Liver (tissue), 9 donors: ENCODE data around the gene TTC28. TPM values are rescaled to one million over a fixed set of nuclear protein-coding genes. Genes with fewer than 3 reads are reported as not detected.

Source experiments
- DNase-seq: peaks from one replicate; pipeline ENCODE4 v3.0.0-alpha.2; 2017; ENCODE audit warnings: low spot score
- H3K27ac ChIP-seq, 2 donors: one replicate each; pipeline ENCODE4 v1.7.0; 2013; ENCODE audit warnings: inconsistent platforms in 2 of 2, low read length in 2 of 2, control low read depth in 1 of 2, low read depth in 1 of 2, mild to moderate bottlenecking in 1 of 2
- H3K27me3 ChIP-seq, 4 donors: one replicate each; pipeline versions ENCODE4 v1.6.1 to v1.7.0; 2013; ENCODE audit warnings: low read length in 3 of 4, inconsistent platforms in 1 of 4, mild to moderate bottlenecking in 1 of 4, moderate library complexity in 1 of 4; ENCODE audit not compliant: control insufficient read depth in 4 of 4, insufficient read depth in 4 of 4
- H3K36me3 ChIP-seq, 4 donors: one replicate each; pipeline versions ENCODE4 v1.6.1 to v1.7.0; 2013; ENCODE audit warnings: low read length in 3 of 4, mild to moderate bottlenecking in 3 of 4, low read depth in 1 of 4, moderate library complexity in 1 of 4; ENCODE audit not compliant: control insufficient read depth in 4 of 4, insufficient read depth in 3 of 4
- H3K4me1 ChIP-seq, 4 donors: one replicate each; pipeline versions ENCODE4 v1.6.1 to v1.7.0; 2013; ENCODE audit warnings: low read length in 3 of 4, mild to moderate bottlenecking in 3 of 4, moderate library complexity in 1 of 4; ENCODE audit not compliant: control insufficient read depth in 4 of 4, insufficient read depth in 4 of 4
- H3K4me3 ChIP-seq, 3 donors: one replicate each; pipeline versions ENCODE4 v1.6.1 to v1.7.0; 2013; ENCODE audit warnings: low read length in 3 of 3, control low read depth in 1 of 3, low read depth in 1 of 3, mild to moderate bottlenecking in 1 of 3
- H3K9ac ChIP-seq, 2 donors: one replicate each; pipeline ENCODE4 v1.7.0; 2013; ENCODE audit warnings: low read length in 2 of 2, mild to moderate bottlenecking in 2 of 2, moderate library complexity in 2 of 2, control low read depth in 1 of 2, low read depth in 1 of 2
- H3K9me3 ChIP-seq, 4 donors: one replicate each; pipeline versions ENCODE4 v1.6.1 to v1.7.0; 2013; ENCODE audit warnings: low read length in 3 of 4; ENCODE audit not compliant: control insufficient read depth in 4 of 4
- EGR1 ChIP-seq, 2 donors: IDR thresholded peaks; 2 replicates each; pipeline ENCODE4 v1.6.1; 2016 to 2018; ENCODE audit warnings: antibody characterized with exemption in 2 of 2, low read depth in 2 of 2
- FOXA1 ChIP-seq: IDR thresholded peaks from 2 replicates; pipeline ENCODE4 v1.6.1; 2016; ENCODE audit warnings: antibody characterized with exemption
- FOXA2 ChIP-seq: IDR thresholded peaks from 2 replicates; pipeline ENCODE4 v1.6.1; 2016; ENCODE audit warnings: antibody characterized with exemption
- GABPA ChIP-seq, 2 donors: IDR thresholded peaks in 1 of 2; conservative IDR thresholded peaks in 1 of 2; 2 replicates each; pipeline ENCODE4 v1.6.1; 2016; ENCODE audit warnings: antibody characterized with exemption in 2 of 2, mild to moderate bottlenecking in 1 of 2, moderate library complexity in 1 of 2
- HNF4A ChIP-seq, 2 donors: conservative IDR thresholded peaks; 2 replicates each; pipeline ENCODE4 v1.6.1; 2016; ENCODE audit warnings: antibody characterized with exemption in 2 of 2, mild to moderate bottlenecking in 2 of 2
- HNF4G ChIP-seq: IDR thresholded peaks from 2 replicates; pipeline ENCODE4 v1.6.1; 2016; ENCODE audit warnings: antibody characterized with exemption
- JUND ChIP-seq, 2 donors: IDR thresholded peaks; 2 replicates each; pipeline ENCODE4 v1.6.1; 2016; ENCODE audit warnings: antibody characterized with exemption in 2 of 2
- NR2F2 ChIP-seq: IDR thresholded peaks from 2 replicates; pipeline ENCODE4 v1.6.1; 2016; ENCODE audit warnings: antibody characterized with exemption
- RXRA ChIP-seq, 2 donors: IDR thresholded peaks; 2 replicates each; pipeline ENCODE4 v1.6.1; 2017 to 2018; ENCODE audit warnings: antibody characterized with exemption in 2 of 2, mild to moderate bottlenecking in 1 of 2
- SP1 ChIP-seq: IDR thresholded peaks from 2 replicates; pipeline ENCODE4 v1.6.1; 2018; ENCODE audit warnings: antibody characterized with exemption, mild to moderate bottlenecking
- YY1 ChIP-seq: IDR thresholded peaks from 2 replicates; pipeline ENCODE4 v1.6.1; 2016; ENCODE audit warnings: antibody characterized with exemption, mild to moderate bottlenecking
- ZBTB33 ChIP-seq: IDR thresholded peaks from 2 replicates; pipeline ENCODE4 v1.6.1; 2016; ENCODE audit warnings: antibody characterized with exemption
- WGBS: extraction: QIAGEN DNeasy Blood & Tissue Kit; methylation state at CpG from one replicate; pipeline ENCODE4 v1.1.7; 2013; 5-methylcytosine and 5-hydroxymethylcytosine counted together
- polyA plus RNA-seq, 2 donors: library from polyadenylated mRNA; stranded (reverse) in 1 of 2; unstranded in 1 of 2; fragments of 200-250 nt in 1 of 2; fragments of >200 nt in 1 of 2; fragmentation: Nextera tagmentation in 1 of 2; extraction: Ambion mirVana in 1 of 2; gene quantifications; one replicate each; pipeline versions ENCODE4 v1.2.1 to v1.2.3, GENCODE V29; 2013 to 2015
- total RNA-seq, 2 donors: library from RNA; depleted of rRNA; stranded (reverse); fragments of >200 nt; gene quantifications; one replicate each; pipeline ENCODE4 v1.2.3, GENCODE V29; 2014
- TF ChIP-seq, protein P1 (sequence below): IDR thresholded peaks from 2 replicates; pipeline ENCODE4 v1.6.1; 2016; ENCODE audit warnings: antibody characterized with exemption
- TF ChIP-seq, protein P2 (sequence below): IDR thresholded peaks from 2 replicates; pipeline ENCODE4 v1.6.1; 2016; ENCODE audit warnings: antibody characterized with exemption
- TF ChIP-seq, protein P3 (sequence below): fragments of 150-350 bp; IDR thresholded peaks from 2 replicates; pipeline ENCODE4 v1.5.1; 2017; ENCODE audit warnings: improper control_type of control experiment, low read depth, low read length; ENCODE audit not compliant: missing input control
- TF ChIP-seq, protein P4 (sequence below): IDR thresholded peaks from 2 replicates; pipeline ENCODE4 v1.6.1; 2016; ENCODE audit warnings: antibody characterized with exemption, mild to moderate bottlenecking
- donor health status: healthy.
- donor health status: healthy.
- donor health status: healthy.
- donor health status: healthy.
- donor health status: healthy.

Gene TTC28
- total and polyA plus RNA-seq, 4 donors = 4.2 to 19.4 (median 5.9) TPM

DNA sequence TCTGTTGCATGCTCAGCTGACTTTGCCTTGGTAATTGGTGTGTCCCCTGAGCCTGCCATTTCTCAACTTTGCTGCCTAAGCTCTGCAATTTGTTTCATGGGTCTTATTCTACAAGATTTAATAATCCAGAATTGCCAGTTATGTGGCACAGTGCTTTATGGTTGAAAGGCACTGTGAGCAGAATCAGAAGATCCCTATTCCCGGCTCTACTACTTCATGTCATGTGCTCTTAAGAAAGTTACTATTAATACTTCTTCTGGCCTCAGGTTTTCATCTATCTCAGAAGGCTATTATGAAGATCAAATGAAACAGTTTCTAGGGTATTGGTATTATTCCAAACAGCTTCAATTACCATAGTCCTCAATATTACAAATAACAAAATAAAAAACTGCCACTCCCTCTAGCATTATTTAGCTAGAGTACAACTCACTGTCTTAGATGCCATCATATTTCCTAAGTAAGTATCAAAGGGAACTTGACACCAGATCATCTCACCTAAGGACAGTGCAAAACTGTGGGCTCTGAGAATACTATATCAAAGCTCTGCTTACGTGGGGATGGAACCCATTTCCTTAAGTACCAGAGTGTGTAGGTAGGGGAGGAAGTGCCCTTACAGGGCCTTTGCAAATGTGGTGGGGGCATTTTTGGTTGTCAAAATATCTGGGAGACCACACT lies 560.5 kb downstream of the TTC28 start:
- Histone ChIP-seq H3K4me1 (no peaks in the 10 kb centered on the region), H3K36me3 (no peaks in the 10 kb centered on the region), H3K9ac (no peak overlapping the region), H3K27me3 (no peaks in the 10 kb centered on the region), H3K4me3 (no peak overlapping the region), H3K9me3 (no peaks in the 10 kb centered on the region), H3K27ac (no peak overlapping the region)
- WGBS = 94% methylated on average over 2 of the region's 2 CpGs
- TF ChIP-seq, protein P1, sequence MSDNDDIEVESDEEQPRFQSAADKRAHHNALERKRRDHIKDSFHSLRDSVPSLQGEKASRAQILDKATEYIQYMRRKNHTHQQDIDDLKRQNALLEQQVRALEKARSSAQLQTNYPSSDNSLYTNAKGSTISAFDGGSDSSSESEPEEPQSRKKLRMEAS = no peak
- TF ChIP-seq ZBTB33 (no peak), RXRA (IDR thresholded peaks at IDR 0.05) (no peak), FOXA1 (no peak), GABPA (IDR thresholded peaks at IDR 0.05 in 1 of 2, conservative IDR thresholded peaks at IDR 0.05 in 1 of 2) (no peak), NR2F2 (no peak), YY1 (no peak), EGR1 (IDR thresholded peaks at IDR 0.05; ENCODE audit: low read depth in 2 of 2) (no peak), JUND (IDR thresholded peaks at IDR 0.05) (no peak)
- TF ChIP-seq, protein P2, sequence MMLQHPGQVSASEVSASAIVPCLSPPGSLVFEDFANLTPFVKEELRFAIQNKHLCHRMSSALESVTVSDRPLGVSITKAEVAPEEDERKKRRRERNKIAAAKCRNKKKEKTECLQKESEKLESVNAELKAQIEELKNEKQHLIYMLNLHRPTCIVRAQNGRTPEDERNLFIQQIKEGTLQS = no peak
- TF ChIP-seq, protein P3, sequence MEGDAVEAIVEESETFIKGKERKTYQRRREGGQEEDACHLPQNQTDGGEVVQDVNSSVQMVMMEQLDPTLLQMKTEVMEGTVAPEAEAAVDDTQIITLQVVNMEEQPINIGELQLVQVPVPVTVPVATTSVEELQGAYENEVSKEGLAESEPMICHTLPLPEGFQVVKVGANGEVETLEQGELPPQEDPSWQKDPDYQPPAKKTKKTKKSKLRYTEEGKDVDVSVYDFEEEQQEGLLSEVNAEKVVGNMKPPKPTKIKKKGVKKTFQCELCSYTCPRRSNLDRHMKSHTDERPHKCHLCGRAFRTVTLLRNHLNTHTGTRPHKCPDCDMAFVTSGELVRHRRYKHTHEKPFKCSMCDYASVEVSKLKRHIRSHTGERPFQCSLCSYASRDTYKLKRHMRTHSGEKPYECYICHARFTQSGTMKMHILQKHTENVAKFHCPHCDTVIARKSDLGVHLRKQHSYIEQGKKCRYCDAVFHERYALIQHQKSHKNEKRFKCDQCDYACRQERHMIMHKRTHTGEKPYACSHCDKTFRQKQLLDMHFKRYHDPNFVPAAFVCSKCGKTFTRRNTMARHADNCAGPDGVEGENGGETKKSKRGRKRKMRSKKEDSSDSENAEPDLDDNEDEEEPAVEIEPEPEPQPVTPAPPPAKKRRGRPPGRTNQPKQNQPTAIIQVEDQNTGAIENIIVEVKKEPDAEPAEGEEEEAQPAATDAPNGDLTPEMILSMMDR = no peak
- DNase-seq = no peak

GRCh38 chr22:28116219-28116673 lies 563.4 kb downstream of the TTC28 start:
- DNase-seq = no peak
- 86% methylated on average over 2 of the region's 2 CpGs for WGBS
- TF ChIP-seq NR2F2 = no peak
- no peak for TF ChIP-seq FOXA1
- no peak for TF ChIP-seq RXRA (IDR thresholded peaks at IDR 0.05)
- no peak for TF ChIP-seq EGR1 (IDR thresholded peaks at IDR 0.05; ENCODE audit: low read depth in 2 of 2)
- TF ChIP-seq HNF4A (conservative IDR thresholded peaks at IDR 0.05) = no peak
- TF ChIP-seq JUND (IDR thresholded peaks at IDR 0.05) = no peak
- TF ChIP-seq ZBTB33 = no peak
- TF ChIP-seq SP1 = no peak
- TF ChIP-seq FOXA2 = no peak
- TF ChIP-seq, protein P1 = no peak
- TF ChIP-seq HNF4G = no peak
- TF ChIP-seq, protein P4, sequence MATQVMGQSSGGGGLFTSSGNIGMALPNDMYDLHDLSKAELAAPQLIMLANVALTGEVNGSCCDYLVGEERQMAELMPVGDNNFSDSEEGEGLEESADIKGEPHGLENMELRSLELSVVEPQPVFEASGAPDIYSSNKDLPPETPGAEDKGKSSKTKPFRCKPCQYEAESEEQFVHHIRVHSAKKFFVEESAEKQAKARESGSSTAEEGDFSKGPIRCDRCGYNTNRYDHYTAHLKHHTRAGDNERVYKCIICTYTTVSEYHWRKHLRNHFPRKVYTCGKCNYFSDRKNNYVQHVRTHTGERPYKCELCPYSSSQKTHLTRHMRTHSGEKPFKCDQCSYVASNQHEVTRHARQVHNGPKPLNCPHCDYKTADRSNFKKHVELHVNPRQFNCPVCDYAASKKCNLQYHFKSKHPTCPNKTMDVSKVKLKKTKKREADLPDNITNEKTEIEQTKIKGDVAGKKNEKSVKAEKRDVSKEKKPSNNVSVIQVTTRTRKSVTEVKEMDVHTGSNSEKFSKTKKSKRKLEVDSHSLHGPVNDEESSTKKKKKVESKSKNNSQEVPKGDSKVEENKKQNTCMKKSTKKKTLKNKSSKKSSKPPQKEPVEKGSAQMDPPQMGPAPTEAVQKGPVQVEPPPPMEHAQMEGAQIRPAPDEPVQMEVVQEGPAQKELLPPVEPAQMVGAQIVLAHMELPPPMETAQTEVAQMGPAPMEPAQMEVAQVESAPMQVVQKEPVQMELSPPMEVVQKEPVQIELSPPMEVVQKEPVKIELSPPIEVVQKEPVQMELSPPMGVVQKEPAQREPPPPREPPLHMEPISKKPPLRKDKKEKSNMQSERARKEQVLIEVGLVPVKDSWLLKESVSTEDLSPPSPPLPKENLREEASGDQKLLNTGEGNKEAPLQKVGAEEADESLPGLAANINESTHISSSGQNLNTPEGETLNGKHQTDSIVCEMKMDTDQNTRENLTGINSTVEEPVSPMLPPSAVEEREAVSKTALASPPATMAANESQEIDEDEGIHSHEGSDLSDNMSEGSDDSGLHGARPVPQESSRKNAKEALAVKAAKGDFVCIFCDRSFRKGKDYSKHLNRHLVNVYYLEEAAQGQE = no peak
- Histone ChIP-seq H3K27ac (no peak overlapping the region), H3K36me3 (no peaks in the 10 kb centered on the region), H3K9ac (no peak overlapping the region), H3K27me3 (no peaks in the 10 kb centered on the region), H3K4me3 (no peak overlapping the region), H3K9me3 (no peaks in the 10 kb centered on the region), H3K4me1 (no peaks in the 10 kb centered on the region)
